Loucy (cell line): ENCODE results near the gene GBGT1.

Experiments used
- H2AFZ ChIP-seq: fragments of 200-600 bp; sonication (generic); 2 replicates; pipeline ENCODE4 v1.6.0; 2016; ENCODE audit warnings: antibody characterized with exemption, mild to moderate bottlenecking, low read length, moderate library complexity
- H3F3A ChIP-seq: fragments of 200-600 bp; 2 replicates; pipeline ENCODE4 v1.6.0; 2016; ENCODE audit warnings: antibody characterized with exemption, low read depth, mild to moderate bottlenecking
- H3K27me3 ChIP-seq: fragments of 200-600 bp; sonication (generic); 2 replicates; pipeline ENCODE4 v1.6.1; 2014; ENCODE audit warnings: low read length, mild to moderate bottlenecking; ENCODE audit not compliant: insufficient read depth, poor library complexity, severe bottlenecking
- H3K36me3 ChIP-seq: fragments of 200-600 bp; sonication (generic); 2 replicates; pipeline ENCODE4 v1.6.1; 2016; ENCODE audit warnings: low read length; ENCODE audit not compliant: insufficient read depth
- H3K4me1 ChIP-seq: fragments of 200-600 bp; sonication (generic); 2 replicates; pipeline ENCODE4 v1.5.1; 2014; ENCODE audit warnings: low read length, mild to moderate bottlenecking; ENCODE audit not compliant: insufficient read depth, poor library complexity, severe bottlenecking
- H3K4me2 ChIP-seq: fragments of 200-600 bp; sonication (generic); 2 replicates; pipeline ENCODE4 v1.6.0; 2014; ENCODE audit warnings: antibody characterized with exemption, low read length, low read depth, mild to moderate bottlenecking; ENCODE audit not compliant: poor library complexity, severe bottlenecking
- H3K4me3 ChIP-seq: fragments of 200-600 bp; sonication (generic); 2 replicates; pipeline ENCODE4 v1.5.1; 2014; ENCODE audit warnings: low read length, mild to moderate bottlenecking, mixed read lengths; ENCODE audit not compliant: poor library complexity, severe bottlenecking
- H3K79me2 ChIP-seq: fragments of 200-600 bp; sonication (generic); 2 replicates; pipeline ENCODE4 v1.6.1; 2014; ENCODE audit warnings: low read length; ENCODE audit not compliant: insufficient read depth
- H3K9ac ChIP-seq: fragments of 200-600 bp; sonication (generic); 2 replicates; pipeline ENCODE4 v1.6.0; 2014; ENCODE audit warnings: mild to moderate bottlenecking, low read depth, low read length, moderate library complexity; ENCODE audit not compliant: poor library complexity, severe bottlenecking
- H3K9me2 ChIP-seq: fragments of 200-600 bp; sonication (generic); replicated peaks from 2 replicates; pipeline ENCODE4 v1.6.1; 2016; ENCODE audit warnings: low read depth, low read length, mixed read lengths
- H3K9me3 ChIP-seq: fragments of 200-600 bp; sonication (generic); 2 replicates; pipeline ENCODE4 v1.6.1; 2014; ENCODE audit warnings: mild to moderate bottlenecking, antibody characterized with exemption, low read length, low read depth; ENCODE audit not compliant: insufficient read depth
- H4K20me1 ChIP-seq: fragments of 200-600 bp; sonication (generic); 2 replicates; pipeline ENCODE4 v1.6.0; 2014; ENCODE audit warnings: antibody characterized with exemption, low read length, mild to moderate bottlenecking; ENCODE audit not compliant: insufficient read depth, poor library complexity, severe bottlenecking
- EZH2phosphoT487 ChIP-seq: fragments of 200-600 bp; IDR thresholded peaks from 2 replicates; pipeline ENCODE4 v1.6.1; 2018; ENCODE audit warnings: antibody characterized with exemption, mild to moderate bottlenecking, moderate library complexity, borderline replicate concordance
- TF ChIP-seq, protein P1 (sequence below): fragments of 200-600 bp; sonication (generic); conservative IDR thresholded peaks from 2 replicates; pipeline ENCODE4 v1.5.1; 2014; ENCODE audit warnings: mild to moderate bottlenecking, antibody characterized with exemption, low read length

GBGT1 gene

DNA sequence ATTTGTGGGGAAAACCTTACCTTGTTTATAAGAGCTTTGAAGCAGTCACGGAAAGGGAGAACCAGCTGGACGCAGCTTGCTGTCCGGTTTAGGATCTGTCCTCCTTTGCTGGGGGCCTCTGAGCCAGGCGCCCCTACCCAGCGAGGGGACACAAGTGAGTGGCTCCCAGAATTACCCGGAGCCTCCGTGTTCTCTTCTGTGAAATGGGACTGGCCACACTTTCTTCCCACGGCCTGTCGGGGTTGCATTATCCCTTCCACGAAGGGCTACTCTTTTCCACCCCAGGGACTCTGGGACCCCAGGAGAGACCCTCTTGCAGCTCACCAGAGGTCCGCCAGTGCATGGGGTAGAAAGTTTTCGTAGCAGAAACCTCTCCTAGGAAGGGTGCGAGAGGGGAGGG lies 477 bp upstream of the GBGT1 start:
- Histone ChIP-seq H3K27me3 (no peaks in the 10 kb centered on the region), H3K79me2 (0 out of 2 replicates have a peak, but pooled peaks cover 5% of the 10 kb centered on the region), H3K4me3 (peak overlapping the region; percentile 85), H3K9me2 (no peaks in the 10 kb centered on the region), H2AFZ (no peak overlapping the region), H3F3A (peaks cover 7% of the 10 kb centered on the region; the same call in 1 of the 2 replicates), H3K9me3 (no peaks in the 10 kb centered on the region), H3K4me1 (peaks cover 25% of the 10 kb centered on the region), H3K4me2 (peak overlapping the region; percentile 86), H4K20me1 (no peaks in the 10 kb centered on the region), H3K36me3 (no peaks in the 10 kb centered on the region), H3K9ac (peak overlapping the region; percentile 82)
- TF ChIP-seq EZH2phosphoT487 = no peak
- TF ChIP-seq, protein P1, sequence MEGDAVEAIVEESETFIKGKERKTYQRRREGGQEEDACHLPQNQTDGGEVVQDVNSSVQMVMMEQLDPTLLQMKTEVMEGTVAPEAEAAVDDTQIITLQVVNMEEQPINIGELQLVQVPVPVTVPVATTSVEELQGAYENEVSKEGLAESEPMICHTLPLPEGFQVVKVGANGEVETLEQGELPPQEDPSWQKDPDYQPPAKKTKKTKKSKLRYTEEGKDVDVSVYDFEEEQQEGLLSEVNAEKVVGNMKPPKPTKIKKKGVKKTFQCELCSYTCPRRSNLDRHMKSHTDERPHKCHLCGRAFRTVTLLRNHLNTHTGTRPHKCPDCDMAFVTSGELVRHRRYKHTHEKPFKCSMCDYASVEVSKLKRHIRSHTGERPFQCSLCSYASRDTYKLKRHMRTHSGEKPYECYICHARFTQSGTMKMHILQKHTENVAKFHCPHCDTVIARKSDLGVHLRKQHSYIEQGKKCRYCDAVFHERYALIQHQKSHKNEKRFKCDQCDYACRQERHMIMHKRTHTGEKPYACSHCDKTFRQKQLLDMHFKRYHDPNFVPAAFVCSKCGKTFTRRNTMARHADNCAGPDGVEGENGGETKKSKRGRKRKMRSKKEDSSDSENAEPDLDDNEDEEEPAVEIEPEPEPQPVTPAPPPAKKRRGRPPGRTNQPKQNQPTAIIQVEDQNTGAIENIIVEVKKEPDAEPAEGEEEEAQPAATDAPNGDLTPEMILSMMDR = no peak

DNA sequence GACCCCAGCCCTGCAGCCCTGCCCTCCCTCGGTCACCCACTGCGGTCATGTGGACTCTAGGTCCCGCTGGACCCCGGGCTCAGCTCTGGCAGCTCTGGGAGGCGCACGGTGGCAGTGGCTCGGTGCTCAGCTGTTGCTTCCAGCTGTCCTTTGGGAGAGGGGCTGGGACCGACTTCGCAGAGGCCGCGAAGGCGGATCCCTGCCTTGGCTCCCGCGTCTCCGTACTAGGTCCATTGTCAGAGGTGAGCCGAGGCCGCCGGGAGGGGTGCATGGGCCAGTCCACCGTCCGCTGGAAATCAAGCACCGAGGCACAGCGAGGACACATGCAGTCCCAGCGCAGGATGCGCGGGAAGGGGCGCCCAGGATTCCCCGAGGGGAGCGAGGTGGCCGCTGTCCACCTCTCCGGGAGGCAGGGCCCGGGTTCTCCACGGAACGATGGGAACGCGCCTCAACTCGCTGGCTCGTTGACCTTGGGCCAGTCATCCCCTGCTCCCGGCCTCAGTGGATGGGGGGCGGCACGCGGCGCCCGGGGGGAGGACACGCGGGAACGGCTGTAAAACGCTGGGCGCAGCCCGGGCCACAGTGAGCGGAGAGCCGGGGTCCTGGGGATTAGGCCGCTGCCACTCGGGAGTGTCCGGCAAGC lies 732 bp downstream of the GBGT1 start:
- Histone ChIP-seq H3F3A (peaks cover 7% of the 10 kb centered on the region; the same call in 1 of the 2 replicates), H3K4me1 (peaks cover 25% of the 10 kb centered on the region), H3K79me2 (0 out of 2 replicates have a peak, but pooled peaks cover 5% of the 10 kb centered on the region), H3K9ac (peak overlapping the region; percentile 82), H3K36me3 (no peaks in the 10 kb centered on the region), H2AFZ (no peak overlapping the region), H3K27me3 (no peaks in the 10 kb centered on the region), H3K4me3 (peak overlapping the region; percentile 85), H4K20me1 (no peaks in the 10 kb centered on the region), H3K4me2 (peak overlapping the region; percentile 86), H3K9me2 (no peaks in the 10 kb centered on the region), H3K9me3 (no peaks in the 10 kb centered on the region)
- TF ChIP-seq EZH2phosphoT487 = no peak
- TF ChIP-seq, protein P1 = no peak

DNA sequence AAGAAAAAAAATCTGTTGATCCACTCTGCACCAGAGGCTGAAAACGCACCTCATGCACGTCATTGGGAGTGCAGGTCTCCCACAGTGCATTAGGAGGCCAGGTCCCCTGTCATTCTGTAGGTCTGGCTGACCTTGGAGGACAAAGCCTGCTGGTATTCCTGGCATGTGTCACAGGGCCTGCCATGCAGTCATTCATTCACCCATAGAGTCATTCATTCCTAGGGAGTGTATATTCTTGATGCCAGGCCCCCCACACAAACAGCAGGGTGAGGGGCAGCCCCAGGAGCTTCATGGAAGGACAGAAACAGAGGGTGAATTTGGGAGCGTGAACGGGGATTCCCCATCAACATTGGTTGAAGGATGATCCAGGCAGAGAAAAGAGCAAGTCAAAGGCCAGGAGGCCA lies 2.2 kb downstream of the GBGT1 start:
- H4K20me1 ChIP-seq = no peaks in the 10 kb centered on the region
- H3K9ac ChIP-seq = no peak overlapping the region
- peaks cover 25% of the 10 kb centered on the region for H3K4me1 ChIP-seq

More for the DNA sequence above, 2.2 kb downstream of the GBGT1 start:
- H3F3A ChIP-seq = peaks cover 7% of the 10 kb centered on the region; the same call in 1 of the 2 replicates
- peak overlapping the region; percentile 39 for H3K4me2 ChIP-seq
- no peaks in the 10 kb centered on the region for H3K36me3 ChIP-seq
- no peak overlapping the region for H3K4me3 ChIP-seq
- 0 out of 2 replicates have a peak, but pooled peaks cover 5% of the 10 kb centered on the region for H3K79me2 ChIP-seq
- H2AFZ ChIP-seq = no peak overlapping the region
- H3K9me2 ChIP-seq = no peaks in the 10 kb centered on the region
- TF ChIP-seq EZH2phosphoT487 = no peak
- TF ChIP-seq, protein P1 = no peak
- H3K9me3 ChIP-seq = no peaks in the 10 kb centered on the region
- no peaks in the 10 kb centered on the region for H3K27me3 ChIP-seq
